ENCODE measurements around the gene GDF10. TPM values are rescaled to one million over a fixed set of nuclear protein-coding genes. Genes with fewer than 3 reads are reported as not detected.

The GDF10 gene
- total and polyA plus RNA-seq, 9 of the 15 experiments (the other 6 are each of a cell fraction or from before 2014, with no cell fraction given) = 0.03 to 0.20 (median 0.11) TPM; not detected in 6

GRCh38 chr10:47357911-47358310, 57.9 kb downstream of the GDF10 start (continued):
- no peak for TF ChIP-seq HMGXB4 (CRISPR knock-in tag; IDR thresholded peaks at IDR 0.05)

GRCh38 chr10:47358457-47358856, 58.5 kb downstream of the GDF10 start:
- H3K4me1 ChIP-seq (replicated peaks in 1 of 2; ENCODE audit: control insufficient read depth in 2 of 2, insufficient read depth in 2 of 2, low read length in 2 of 2) = peaks cover 0 to 3% of the 10 kb centered on the region in 2 experiments; a peak in 1 of 5 replicates
- CTCF ChIA-PET (ENCODE audit: low intra/inter-chr PET ratio) = no interaction called here
- H3K9ac ChIP-seq (ENCODE audit: insufficient read depth in 1 of 2, low read depth in 2 of 2, low read length in 2 of 2) = peak overlapping the region in 1 of 2 experiments; percentile 63; a peak in 2 of 4 replicates
- FAIRE-seq (no peak), DNase-seq (ENCODE audit: extremely low read depth in 1 of 4, low spot score in 3 of 4) (no peak), ATAC-seq (no peak)
- no TSS peak for BruUV-seq (replicated peaks)
- H3K9me3 ChIP-seq (replicated peaks; ENCODE audit: control insufficient read depth, insufficient read depth, low read depth, low read length) = no peaks in the 10 kb centered on the region
- WGBS (ENCODE audit: insufficient coverage, low coverage, missing lambda C conversion rate) = 0% methylated on average over 3 of the region's 3 CpGs
- H3K36me3 ChIP-seq (ENCODE audit: control insufficient read depth, insufficient read depth, low read length) = no peaks in the 10 kb centered on the region
- H3K27ac ChIP-seq (ENCODE audit: extremely low read depth, low read depth, low read length) = no peak overlapping the region
- POLR2A ChIA-PET = interaction anchor here (1.3 kb wide), 1 partner anchor 12 kb away, joined by 5 read pairs; no protein-coding TSS in a partner anchor
- H3K4me3 ChIP-seq = no peak overlapping the region
- peaks cover 10 to 36% of the 10 kb centered on the region in 2 experiments for H3K27me3 ChIP-seq (ENCODE audit: control insufficient read depth in 2 of 2, insufficient read depth in 2 of 2, low read length in 2 of 2)
- TF ChIP-seq OTX1 (CRISPR knock-in tag; IDR thresholded peaks at IDR 0.05) (no peak), RBM22 (IDR thresholded peaks at IDR 0.05; ENCODE audit: low read depth, low read length, poor library complexity, severe bottlenecking) (no peak), CHD7 (IDR thresholded peaks at IDR 0.05; ENCODE audit: low read depth, low read length) (no peak), MXD1 (CRISPR knock-in tag; IDR thresholded peaks at IDR 0.05; ENCODE audit: borderline replicate concordance, poor library complexity, severe bottlenecking) (no peak), MED1 (CRISPR knock-in tag; IDR thresholded peaks at IDR 0.05; ENCODE audit: borderline replicate concordance) (no peak)
- no peak overlapping the region for H2AFZ ChIP-seq (ENCODE audit: low read depth, low read length)
- no peaks in the 10 kb centered on the region for H3K79me2 ChIP-seq (ENCODE audit: control insufficient read depth, insufficient read depth, low read length)
- in situ Hi-C loops (cut with MboI) = no loop called here
- no peak overlapping the region for H3K4me2 ChIP-seq (ENCODE audit: insufficient read depth, low read length)
- no peaks in the 10 kb centered on the region for H3K9me1 ChIP-seq (ENCODE audit: control insufficient read depth, insufficient read depth, low read length)
- peaks cover 9% of the 10 kb centered on the region; the same call in 1 of the 2 replicates for H4K20me1 ChIP-seq (replicated peaks; ENCODE audit: control insufficient read depth, insufficient read depth, low read length)
- intact Hi-C loops (cut with micrococcal nuclease) = no loop called here

All from K562 (cell line).